Epidermal melanocyte (primary cell): ENCODE data around the gene MYOZ3.

ENCODE experiments used
- DNase-seq: peaks from one replicate; pipeline ENCODE4 v3.0.0; 2011; ENCODE audit warnings: low spot score; ENCODE audit not compliant: insufficient read length

MYOZ3 gene

GRCh38 chr5:150661086-150661485 lies at the start of gene MYOZ3:
Gene MYOZ3 (plus strand): TSS chr5:150661251. CDS start chr5:150662942, 1,691 bp downstream.
- DNase-seq, result no peak

GRCh38 chr5:150612405-150612804 lies 48.6 kb upstream of the MYOZ3 start:
- DNase-seq, result no peak

- no peak for DNase-seq
Observed at GRCh38 chr5:150612905-150613670, 48.0 kb upstream of the MYOZ3 start.

- DNase-seq, result no peak
Observed at GRCh38 chr5:150613991-150614660, 46.9 kb upstream of the MYOZ3 start.

- DNase-seq, result no peak
Observed at GRCh38 chr5:150614661-150615060, 46.4 kb upstream of the MYOZ3 start.

- DNase-seq, result no peak
Observed at GRCh38 chr5:150615141-150615699, 45.8 kb upstream of the MYOZ3 start.

GRCh38 chr5:150616024-150616470 lies 45.0 kb upstream of the MYOZ3 start:
- DNase-seq, result no peak

- DNase-seq, result no peak
Observed at GRCh38 chr5:150616506-150616905, 44.5 kb upstream of the MYOZ3 start.

GRCh38 chr5:150618163-150618562 lies 42.9 kb upstream of the MYOZ3 start:
- no peak for DNase-seq

- no peak for DNase-seq
Observed at GRCh38 chr5:150618588-150619281, 42.3 kb upstream of the MYOZ3 start.

- DNase-seq, result no peak
Observed at GRCh38 chr5:150619359-150620230, 41.5 kb upstream of the MYOZ3 start.

- DNase-seq, result no peak
Observed at GRCh38 chr5:150621301-150621700, 39.8 kb upstream of the MYOZ3 start.

- DNase-seq, result no peak
Observed at GRCh38 chr5:150622157-150622556, 38.9 kb upstream of the MYOZ3 start.

- DNase-seq, result no peak
Observed at GRCh38 chr5:150623152-150623877, 37.7 kb upstream of the MYOZ3 start.

- DNase-seq, result no peak
Observed at GRCh38 chr5:150623878-150624216, 37.2 kb upstream of the MYOZ3 start.

GRCh38 chr5:150624334-150625163 lies 36.5 kb upstream of the MYOZ3 start:
- DNase-seq, result no peak

GRCh38 chr5:150625164-150625535 lies 35.9 kb upstream of the MYOZ3 start:
- DNase-seq, result no peak

- no peak for DNase-seq
Observed at GRCh38 chr5:150625831-150626746, 35.0 kb upstream of the MYOZ3 start.
